Cerebellar nuclear complex (tissue), 1 donor: ENCODE results near the gene CDADC1.
"Not testable (repeated sequence)": the region's sequence is repeated elsewhere in the genome, so short reads cannot be mapped to it uniquely, and the experiment has no call there.

Experiments used
- DNase-seq, 2 experiments: peaks; one replicate each; lab custom pipeline; 2025; lab: John Stamatoyannopoulos, UW

CDADC1 gene

DNA sequence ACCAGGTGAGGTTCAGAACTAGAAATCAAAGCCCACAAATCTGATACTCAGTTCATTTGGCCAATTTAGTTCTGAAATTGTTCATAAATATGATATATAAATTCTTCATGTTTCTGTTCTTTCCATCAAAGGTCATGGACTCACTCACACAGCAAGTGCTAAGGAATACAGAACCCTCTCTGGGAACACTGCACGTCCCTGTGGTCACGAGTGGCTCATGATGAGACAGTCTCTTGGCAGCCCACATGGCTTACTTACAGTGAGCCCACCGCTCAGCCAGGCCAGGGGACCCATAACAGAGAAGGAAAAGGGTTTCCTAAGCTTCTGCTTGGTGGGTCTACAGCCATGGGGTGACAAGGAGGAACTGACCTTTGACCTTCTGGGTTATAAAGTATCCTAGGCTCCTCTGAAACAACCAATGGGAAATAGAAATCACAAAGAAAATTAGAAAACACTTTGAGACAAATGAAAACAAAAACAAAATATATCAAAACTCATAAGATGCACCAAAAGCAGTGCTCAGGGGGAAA, 67.4 kb downstream of the CDADC1 start:
- no peak for DNase-seq

- no peak for DNase-seq
Measured at GRCh38 chr13:49315756-49316482, 68.2 kb downstream of the CDADC1 start.

GRCh38 chr13:49319551-49319950, 71.8 kb downstream of the CDADC1 start:
- no peak for DNase-seq

DNA sequence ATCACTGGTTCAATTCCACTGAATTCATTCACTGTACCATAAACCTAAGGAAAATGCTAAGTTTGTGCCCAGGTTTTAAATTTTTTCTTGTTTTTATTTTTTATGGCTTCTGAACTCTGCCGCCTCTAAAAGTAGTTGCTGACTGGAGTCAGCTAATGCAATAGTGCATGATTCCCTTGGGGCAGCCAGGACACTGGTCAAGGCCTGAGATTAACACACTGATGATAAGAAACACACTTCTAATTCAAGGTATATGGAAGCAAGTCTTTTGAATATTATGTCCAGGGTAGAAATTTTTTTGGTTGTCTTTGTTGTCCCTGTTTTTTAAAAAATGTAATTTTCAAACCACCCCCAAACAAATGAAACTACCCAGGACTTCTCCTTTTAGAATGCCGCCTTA, 72.2 kb downstream of the CDADC1 start:
- DNase-seq: no peak

DNA sequence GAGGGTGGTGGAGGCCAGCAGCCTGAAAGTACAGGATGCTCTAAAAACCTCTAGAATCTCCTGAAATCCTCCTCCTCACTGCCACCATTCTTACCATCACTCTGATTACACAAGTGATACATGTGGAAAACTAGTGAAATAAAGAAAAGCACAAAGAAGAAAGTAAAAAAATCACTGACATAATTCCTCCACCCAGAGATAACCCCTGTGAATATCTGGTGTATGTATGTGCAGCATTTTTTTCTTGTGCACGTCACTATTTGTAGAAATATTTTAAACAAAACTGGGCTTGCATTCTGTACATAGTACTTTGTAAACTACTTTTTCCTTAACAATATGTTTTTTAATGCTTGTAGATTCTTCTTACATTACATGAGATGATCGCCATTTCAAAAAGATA, 73.2 kb downstream of the CDADC1 start:
- no peak for DNase-seq

DNA sequence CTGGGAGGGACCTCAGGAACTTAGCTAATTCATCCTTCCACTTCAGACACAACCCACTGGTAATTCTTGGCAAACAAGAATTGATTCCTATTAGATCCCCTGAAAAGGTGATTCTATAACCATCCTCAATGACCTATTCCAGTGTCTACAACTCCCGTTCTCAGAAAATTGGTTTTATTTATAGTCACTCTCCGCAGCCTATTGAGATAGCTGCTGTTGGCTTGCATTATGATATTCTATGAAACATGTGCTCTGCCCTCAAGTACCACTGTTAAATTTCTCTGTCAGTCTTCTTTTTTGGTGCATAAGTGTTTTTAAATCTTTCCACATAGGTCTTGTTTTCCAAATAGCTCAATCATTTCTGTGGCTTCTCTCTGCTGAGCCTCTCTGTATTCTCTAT, 75.0 kb downstream of the CDADC1 start:
- DNase-seq: no peak

DNA sequence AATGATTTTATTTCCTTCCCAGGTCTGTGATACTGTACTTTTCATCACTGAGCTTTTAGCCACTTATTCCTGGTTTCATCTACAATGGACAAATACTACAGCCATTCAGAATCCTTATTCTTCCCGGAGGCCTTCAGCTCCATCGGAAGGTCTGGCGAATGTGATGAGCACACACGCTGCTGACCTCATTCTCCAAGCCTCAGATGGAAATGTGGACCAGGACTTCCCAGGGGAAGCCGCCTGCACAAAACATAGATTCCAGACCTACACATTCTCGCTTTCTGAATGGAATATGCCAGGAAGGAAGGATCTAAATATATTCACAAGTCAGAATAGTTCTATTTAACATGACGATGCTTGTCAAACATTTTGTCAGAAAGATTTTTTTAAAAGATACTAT, 75.6 kb downstream of the CDADC1 start:
- DNase-seq: no peak

GRCh38 chr13:49326222-49326917, 78.6 kb downstream of the CDADC1 start:
- DNase-seq: no peak

GRCh38 chr13:49327145-49327544, 79.4 kb downstream of the CDADC1 start:
- DNase-seq: not testable (repeated sequence)

- DNase-seq: no peak
Measured at GRCh38 chr13:49329831-49330545, 82.3 kb downstream of the CDADC1 start.

GRCh38 chr13:49330546-49330864, 82.8 kb downstream of the CDADC1 start:
- DNase-seq: no peak

DNA sequence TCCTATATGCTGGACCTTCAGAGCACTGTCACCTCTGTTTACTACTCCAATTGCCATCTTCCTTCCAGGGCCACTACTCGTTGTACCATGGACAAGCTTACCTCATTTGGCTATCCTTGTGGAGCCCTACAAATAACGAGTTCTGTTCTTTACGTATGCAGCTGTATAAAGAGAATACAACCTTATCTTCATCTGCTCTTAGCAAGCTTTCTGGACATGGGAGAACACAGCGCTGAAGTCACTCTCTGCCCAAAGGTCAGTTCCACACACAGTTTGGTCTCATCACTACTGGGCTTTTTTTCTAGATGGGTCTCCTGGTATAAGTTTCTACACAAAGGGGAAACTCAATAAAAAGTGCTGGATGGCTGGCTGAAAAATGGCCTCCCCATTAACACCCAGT, 88.9 kb downstream of the CDADC1 start:
- DNase-seq: no peak

- no peak for DNase-seq
Measured at GRCh38 chr13:49340161-49340560, 92.4 kb downstream of the CDADC1 start.

DNA sequence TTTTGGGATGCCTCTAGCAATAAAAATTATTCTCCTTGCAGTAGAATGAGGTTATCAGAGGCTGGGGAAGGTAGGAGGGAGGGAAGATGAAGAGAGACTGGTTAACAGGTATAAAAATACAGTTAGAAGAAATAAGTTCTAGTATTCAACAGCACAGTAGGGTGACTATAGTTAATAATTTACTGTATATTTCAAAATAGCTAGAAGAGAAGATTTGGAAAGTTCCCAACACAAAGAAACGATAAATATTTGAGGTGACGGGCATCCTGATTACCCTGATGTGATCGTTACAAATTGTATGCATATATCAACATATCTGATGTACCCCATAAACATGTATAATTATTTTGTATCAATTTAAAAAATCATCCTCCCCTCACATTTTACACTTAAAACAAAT, 93.8 kb downstream of the CDADC1 start:
- no peak for DNase-seq

- DNase-seq: no peak
Measured at GRCh38 chr13:49341941-49342340, 94.2 kb downstream of the CDADC1 start.

DNA sequence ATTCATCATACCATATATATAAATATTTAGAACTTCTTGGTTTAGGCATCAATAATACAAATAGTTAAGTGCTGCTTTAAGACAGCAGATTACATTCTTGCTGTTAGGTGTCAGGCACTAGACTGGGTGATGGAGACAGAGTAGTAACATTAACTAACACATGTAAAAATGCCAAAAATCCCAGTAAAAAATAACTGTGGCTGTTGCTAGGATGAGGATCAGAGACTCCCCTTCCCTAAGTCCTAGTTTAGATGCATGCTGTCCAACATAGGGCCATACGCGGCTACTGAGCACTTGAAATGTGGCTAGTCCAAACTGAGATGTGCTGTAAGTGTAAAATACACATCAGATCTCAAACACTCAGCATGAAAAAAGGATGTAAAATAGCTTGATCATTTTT, 94.7 kb downstream of the CDADC1 start:
- no peak for DNase-seq
